Subcutaneous adipose tissue (tissue), 4 donors: ENCODE results near the gene GIMAP8. TPM values are rescaled to one million over a fixed set of nuclear protein-coding genes. Genes with fewer than 3 reads are reported as not detected.

Experiments
- total RNA-seq, 4 donors: library from RNA; depleted of rRNA; stranded (reverse); fragments of >200 nt; gene quantifications; one replicate each; pipeline ENCODE4 v1.1.0, GENCODE V29; 2016
- TF ChIP-seq, protein P1 (sequence below): fragments of 450-650 bp; IDR thresholded peaks from one replicate; pipeline ENCODE4 v1.5.1; 2016; ENCODE audit warnings: low read depth, mild to moderate bottlenecking, control low read depth, antibody characterized with exemption, moderate library complexity

GIMAP8 gene
- total RNA-seq, 4 donors from 2014 or later = 9.9 to 29.0 (median 15.0) TPM

DNA sequence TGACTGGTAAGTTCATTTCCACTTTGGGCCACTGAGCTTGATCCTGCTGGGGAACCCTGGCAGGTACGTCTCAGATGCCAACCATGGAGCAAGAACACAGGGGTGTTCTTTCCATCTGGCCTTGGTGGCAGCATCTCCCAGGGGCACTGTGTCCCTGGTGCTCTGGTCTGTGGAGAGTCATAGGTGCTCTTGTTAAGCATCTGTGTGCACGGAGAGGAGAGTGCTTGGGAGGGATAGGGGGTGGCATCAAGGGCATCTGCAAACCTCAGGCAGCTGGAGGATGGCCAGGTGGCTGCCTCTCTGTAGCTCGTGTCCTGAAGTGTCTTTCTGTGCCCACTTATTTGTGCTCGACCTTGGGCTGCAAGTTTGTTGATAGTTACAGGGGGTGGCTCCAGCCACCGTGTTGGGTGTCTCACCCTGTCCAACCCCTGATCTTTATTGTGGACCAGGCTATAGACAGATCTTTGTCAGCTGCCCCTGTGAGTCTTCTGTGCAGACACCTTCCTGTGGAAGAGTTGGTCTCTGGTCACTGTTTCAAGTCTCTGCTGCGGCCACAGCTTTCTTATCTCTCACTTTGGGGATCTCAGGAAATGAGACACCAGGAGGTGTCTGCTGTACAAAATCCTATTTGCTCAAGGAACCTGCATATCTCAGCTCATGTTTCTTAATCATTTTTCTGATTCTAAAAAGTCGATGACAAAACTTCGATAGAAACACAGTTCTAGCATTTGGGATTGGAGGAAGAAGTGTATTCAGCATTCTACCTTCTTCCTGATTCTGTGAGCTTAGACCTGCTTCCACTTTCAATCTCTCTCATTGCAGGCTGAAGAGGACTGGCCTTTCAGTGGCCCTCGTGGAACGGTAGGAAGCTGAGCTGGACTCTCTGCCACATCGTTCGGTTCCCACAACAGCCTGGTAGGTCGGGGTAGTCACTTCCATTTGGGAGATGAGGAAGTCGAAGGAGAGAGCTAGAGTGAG is 17.2 kb upstream of the GIMAP8 start:
- TF ChIP-seq, protein P1, sequence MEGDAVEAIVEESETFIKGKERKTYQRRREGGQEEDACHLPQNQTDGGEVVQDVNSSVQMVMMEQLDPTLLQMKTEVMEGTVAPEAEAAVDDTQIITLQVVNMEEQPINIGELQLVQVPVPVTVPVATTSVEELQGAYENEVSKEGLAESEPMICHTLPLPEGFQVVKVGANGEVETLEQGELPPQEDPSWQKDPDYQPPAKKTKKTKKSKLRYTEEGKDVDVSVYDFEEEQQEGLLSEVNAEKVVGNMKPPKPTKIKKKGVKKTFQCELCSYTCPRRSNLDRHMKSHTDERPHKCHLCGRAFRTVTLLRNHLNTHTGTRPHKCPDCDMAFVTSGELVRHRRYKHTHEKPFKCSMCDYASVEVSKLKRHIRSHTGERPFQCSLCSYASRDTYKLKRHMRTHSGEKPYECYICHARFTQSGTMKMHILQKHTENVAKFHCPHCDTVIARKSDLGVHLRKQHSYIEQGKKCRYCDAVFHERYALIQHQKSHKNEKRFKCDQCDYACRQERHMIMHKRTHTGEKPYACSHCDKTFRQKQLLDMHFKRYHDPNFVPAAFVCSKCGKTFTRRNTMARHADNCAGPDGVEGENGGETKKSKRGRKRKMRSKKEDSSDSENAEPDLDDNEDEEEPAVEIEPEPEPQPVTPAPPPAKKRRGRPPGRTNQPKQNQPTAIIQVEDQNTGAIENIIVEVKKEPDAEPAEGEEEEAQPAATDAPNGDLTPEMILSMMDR = no peak

DNA sequence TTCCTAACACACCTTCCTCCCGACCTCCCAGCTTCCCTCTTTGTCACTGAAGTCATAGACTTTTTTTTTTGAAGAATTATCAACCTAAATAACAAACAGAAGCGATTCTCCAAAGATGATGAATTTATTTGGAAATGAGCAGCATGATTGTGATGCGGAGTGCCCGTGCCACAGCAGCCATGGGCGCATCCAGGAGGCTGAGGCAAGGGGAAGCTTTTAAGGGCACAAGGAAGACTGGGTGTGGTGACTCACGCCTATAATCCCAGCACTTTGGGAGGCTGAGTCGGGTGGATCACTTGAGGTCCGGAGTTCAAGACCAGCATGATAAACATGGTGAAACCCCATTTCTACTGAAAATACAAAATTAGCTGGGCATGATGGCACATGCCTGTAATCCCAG is 16.2 kb upstream of the GIMAP8 start:
- TF ChIP-seq, protein P1 = no peak

DNA sequence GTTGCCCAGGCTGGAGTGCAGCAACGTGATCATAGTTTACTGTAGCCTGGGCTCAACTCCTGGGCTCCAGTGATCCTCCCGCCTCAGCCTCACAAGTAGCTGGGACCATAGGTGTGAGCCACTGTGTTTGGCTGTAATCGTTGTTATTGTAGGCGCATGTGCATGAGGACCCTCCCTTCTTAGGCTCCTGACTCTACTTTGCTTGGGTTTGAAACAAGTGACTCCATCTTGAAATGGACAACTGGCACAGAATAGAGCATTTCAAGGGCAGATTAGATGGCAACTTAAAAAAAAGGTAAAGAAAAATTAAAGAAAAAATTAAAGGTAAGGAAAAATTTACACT is 15.4 kb upstream of the GIMAP8 start:
- TF ChIP-seq, protein P1 = no peak

DNA sequence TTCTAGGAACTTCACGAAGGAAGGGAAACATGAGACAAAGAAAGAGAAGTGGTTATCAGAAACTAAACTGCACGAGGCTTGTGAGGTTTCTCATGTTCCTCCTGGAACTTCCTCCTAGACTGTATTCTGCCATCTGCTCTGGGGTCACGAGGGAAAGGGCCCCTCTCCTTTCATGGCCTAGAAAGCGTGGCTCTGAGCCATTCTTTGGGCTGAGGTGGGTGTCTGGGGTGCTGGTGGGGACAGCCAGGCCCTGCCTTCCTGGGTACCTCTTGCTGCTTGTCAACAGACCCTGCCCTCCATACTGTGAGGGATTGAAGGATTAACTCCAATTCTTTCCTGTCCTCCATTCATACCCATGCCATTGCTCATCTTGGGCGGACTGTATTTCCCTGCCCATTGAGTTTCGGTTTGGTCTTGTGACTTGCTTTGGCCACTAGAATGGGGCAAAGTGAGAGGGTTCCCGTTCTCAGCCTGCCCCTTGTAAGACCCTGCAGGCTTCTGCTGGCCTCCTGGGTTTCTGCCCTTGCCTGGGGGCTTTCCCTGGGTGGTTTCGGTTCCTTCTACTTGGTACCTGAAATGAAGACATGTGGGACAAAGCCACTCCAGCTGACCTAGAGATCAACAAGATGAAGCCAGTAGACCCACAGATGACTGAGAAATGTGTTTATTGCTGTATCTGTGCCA is 14.9 kb upstream of the GIMAP8 start:
- TF ChIP-seq, protein P1 = no peak

DNA sequence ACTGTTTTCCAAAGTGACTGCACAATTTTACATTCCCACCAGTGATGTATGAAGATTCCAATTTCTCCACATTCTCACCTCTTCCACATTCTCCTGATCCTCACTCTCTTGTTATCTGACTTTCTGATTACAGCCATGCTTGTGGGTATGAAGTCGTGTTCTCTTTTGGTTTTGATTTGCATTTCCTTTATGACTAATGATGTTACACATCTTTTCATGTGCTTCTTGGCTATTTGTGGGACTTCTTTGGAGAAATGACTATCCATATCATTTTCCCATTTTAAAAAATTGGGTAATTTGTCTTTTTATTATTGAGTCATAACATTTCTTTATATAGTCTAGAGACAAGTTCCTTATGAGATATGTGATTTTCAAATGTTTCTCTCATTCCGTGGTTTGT is 10.5 kb upstream of the GIMAP8 start:
- TF ChIP-seq, protein P1 = no peak

DNA sequence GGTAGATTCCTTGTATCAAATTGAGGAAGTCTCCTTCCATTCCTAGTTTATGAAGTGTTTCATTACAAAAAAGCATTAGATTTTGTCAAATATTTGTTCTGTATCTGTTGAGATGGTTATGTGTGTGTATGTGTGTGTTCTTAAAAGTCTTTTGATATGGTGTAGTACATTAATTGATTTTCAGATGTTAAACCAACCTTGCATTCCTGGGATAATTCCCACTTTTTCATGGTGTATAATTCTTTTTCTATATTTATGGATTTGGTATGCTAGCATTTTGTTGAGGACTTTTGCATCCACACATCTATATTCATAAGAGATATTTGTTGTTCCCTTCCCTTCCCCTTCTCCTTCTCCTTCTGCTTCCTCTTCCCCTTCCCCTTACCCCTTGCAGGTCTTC is 8.9 kb upstream of the GIMAP8 start:
- TF ChIP-seq, protein P1 = no peak

DNA sequence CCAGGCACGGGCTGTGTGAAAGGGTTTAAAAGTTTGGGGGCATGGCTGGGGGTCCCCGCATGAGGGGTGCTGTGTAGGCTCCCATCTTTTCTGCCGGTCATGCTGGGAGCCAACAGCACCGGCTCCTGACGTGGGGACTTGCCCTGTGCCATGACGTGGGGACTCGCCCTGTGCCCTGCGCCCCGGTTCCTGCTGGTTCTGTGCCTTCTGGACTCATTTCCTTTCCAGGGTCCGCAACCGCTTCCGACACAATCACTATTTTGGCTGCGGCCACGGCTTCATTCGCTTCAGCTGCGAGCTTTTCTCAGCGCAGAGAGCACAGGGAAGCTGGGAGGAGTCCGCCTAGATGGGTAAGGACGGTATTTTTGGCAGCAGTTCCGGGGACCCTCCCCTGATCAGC is 7.6 kb upstream of the GIMAP8 start:
- TF ChIP-seq, protein P1 = no peak
